ENCODE results near the gene NCAM2.

DNA sequence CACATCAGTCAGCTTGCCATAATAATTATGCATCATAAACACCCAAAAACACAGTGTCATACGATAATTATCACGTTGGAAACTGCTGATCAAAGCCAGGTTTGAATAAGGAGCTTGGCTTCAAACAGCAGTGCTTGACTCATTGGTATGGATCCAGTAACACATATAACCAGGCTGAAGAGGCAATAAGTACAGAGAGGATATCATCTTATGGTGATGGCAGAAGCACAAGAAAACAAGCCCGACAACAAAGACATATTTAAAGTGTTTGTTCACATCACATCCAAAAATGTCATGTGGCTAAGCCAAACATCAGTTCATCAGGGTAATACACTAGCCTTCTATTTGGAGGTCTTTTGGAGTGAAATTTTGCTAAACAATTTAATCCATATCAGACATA lies 389.7 kb downstream of the NCAM2 start:
- TF ChIP-seq EZH2 (IDR thresholded peaks at IDR 0.05; ENCODE audit: low read depth, unreplicated experiment) (no peak), POLR2AphosphoS5 (IDR thresholded peaks at IDR 0.05; ENCODE audit: low read depth) (no peak), CREB1 (CRISPR knock-in tag; IDR thresholded peaks at IDR 0.05; ENCODE audit: low read depth) (no peak), EZH2phosphoT487 (IDR thresholded peaks at IDR 0.05; ENCODE audit: unreplicated experiment) (no peak), JUNB (IDR thresholded peaks at IDR 0.05; ENCODE audit: unreplicated experiment) (no peak), ZNF114 (CRISPR knock-in tag; IDR thresholded peaks at IDR 0.05) (no peak), STAT1 (IDR thresholded peaks at IDR 0.05; ENCODE audit: unreplicated experiment) (no peak)
- TF ChIP-seq, protein P1, sequence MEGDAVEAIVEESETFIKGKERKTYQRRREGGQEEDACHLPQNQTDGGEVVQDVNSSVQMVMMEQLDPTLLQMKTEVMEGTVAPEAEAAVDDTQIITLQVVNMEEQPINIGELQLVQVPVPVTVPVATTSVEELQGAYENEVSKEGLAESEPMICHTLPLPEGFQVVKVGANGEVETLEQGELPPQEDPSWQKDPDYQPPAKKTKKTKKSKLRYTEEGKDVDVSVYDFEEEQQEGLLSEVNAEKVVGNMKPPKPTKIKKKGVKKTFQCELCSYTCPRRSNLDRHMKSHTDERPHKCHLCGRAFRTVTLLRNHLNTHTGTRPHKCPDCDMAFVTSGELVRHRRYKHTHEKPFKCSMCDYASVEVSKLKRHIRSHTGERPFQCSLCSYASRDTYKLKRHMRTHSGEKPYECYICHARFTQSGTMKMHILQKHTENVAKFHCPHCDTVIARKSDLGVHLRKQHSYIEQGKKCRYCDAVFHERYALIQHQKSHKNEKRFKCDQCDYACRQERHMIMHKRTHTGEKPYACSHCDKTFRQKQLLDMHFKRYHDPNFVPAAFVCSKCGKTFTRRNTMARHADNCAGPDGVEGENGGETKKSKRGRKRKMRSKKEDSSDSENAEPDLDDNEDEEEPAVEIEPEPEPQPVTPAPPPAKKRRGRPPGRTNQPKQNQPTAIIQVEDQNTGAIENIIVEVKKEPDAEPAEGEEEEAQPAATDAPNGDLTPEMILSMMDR (conservative IDR thresholded peaks at IDR 0.05; ENCODE audit: low read depth in 2 of 2): no peak
- TF ChIP-seq, protein P2, sequence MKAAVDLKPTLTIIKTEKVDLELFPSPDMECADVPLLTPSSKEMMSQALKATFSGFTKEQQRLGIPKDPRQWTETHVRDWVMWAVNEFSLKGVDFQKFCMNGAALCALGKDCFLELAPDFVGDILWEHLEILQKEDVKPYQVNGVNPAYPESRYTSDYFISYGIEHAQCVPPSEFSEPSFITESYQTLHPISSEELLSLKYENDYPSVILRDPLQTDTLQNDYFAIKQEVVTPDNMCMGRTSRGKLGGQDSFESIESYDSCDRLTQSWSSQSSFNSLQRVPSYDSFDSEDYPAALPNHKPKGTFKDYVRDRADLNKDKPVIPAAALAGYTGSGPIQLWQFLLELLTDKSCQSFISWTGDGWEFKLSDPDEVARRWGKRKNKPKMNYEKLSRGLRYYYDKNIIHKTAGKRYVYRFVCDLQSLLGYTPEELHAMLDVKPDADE (IDR thresholded peaks at IDR 0.05): no peak
- TF ChIP-seq, protein P3, sequence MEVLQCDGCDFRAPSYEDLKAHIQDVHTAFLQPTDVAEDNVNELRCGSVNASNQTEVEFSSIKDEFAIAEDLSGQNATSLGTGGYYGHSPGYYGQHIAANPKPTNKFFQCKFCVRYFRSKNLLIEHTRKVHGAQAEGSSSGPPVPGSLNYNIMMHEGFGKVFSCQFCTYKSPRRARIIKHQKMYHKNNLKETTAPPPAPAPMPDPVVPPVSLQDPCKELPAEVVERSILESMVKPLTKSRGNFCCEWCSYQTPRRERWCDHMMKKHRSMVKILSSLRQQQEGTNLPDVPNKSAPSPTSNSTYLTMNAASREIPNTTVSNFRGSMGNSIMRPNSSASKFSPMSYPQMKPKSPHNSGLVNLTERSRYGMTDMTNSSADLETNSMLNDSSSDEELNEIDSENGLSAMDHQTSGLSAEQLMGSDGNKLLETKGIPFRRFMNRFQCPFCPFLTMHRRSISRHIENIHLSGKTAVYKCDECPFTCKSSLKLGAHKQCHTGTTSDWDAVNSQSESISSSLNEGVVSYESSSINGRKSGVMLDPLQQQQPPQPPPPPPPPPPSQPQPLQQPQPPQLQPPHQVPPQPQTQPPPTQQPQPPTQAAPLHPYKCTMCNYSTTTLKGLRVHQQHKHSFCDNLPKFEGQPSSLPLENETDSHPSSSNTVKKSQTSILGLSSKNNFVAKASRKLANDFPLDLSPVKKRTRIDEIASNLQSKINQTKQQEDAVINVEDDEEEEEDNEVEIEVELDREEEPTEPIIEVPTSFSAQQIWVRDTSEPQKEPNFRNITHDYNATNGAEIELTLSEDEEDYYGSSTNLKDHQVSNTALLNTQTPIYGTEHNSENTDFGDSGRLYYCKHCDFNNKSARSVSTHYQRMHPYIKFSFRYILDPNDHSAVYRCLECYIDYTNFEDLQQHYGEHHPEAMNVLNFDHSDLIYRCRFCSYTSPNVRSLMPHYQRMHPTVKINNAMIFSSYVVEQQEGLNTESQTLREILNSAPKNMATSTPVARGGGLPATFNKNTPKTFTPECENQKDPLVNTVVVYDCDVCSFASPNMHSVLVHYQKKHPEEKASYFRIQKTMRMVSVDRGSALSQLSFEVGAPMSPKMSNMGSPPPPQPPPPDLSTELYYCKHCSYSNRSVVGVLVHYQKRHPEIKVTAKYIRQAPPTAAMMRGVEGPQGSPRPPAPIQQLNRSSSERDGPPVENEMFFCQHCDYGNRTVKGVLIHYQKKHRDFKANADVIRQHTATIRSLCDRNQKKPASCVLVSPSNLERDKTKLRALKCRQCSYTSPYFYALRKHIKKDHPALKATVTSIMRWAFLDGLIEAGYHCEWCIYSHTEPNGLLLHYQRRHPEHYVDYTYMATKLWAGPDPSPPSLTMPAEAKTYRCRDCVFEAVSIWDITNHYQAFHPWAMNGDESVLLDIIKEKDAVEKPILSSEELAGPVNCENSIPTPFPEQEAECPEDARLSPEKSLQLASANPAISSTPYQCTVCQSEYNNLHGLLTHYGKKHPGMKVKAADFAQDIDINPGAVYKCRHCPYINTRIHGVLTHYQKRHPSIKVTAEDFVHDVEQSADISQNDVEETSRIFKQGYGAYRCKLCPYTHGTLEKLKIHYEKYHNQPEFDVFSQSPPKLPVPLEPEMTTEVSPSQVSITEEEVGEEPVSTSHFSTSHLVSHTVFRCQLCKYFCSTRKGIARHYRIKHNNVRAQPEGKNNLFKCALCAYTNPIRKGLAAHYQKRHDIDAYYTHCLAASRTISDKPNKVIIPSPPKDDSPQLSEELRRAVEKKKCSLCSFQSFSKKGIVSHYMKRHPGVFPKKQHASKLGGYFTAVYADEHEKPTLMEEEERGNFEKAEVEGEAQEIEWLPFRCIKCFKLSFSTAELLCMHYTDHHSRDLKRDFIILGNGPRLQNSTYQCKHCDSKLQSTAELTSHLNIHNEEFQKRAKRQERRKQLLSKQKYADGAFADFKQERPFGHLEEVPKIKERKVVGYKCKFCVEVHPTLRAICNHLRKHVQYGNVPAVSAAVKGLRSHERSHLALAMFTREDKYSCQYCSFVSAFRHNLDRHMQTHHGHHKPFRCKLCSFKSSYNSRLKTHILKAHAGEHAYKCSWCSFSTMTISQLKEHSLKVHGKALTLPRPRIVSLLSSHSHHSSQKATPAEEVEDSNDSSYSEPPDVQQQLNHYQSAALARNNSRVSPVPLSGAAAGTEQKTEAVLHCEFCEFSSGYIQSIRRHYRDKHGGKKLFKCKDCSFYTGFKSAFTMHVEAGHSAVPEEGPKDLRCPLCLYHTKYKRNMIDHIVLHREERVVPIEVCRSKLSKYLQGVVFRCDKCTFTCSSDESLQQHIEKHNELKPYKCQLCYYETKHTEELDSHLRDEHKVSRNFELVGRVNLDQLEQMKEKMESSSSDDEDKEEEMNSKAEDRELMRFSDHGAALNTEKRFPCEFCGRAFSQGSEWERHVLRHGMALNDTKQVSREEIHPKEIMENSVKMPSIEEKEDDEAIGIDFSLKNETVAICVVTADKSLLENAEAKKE (CRISPR knock-in tag; IDR thresholded peaks at IDR 0.05): no peak
- TF ChIP-seq, protein P4, sequence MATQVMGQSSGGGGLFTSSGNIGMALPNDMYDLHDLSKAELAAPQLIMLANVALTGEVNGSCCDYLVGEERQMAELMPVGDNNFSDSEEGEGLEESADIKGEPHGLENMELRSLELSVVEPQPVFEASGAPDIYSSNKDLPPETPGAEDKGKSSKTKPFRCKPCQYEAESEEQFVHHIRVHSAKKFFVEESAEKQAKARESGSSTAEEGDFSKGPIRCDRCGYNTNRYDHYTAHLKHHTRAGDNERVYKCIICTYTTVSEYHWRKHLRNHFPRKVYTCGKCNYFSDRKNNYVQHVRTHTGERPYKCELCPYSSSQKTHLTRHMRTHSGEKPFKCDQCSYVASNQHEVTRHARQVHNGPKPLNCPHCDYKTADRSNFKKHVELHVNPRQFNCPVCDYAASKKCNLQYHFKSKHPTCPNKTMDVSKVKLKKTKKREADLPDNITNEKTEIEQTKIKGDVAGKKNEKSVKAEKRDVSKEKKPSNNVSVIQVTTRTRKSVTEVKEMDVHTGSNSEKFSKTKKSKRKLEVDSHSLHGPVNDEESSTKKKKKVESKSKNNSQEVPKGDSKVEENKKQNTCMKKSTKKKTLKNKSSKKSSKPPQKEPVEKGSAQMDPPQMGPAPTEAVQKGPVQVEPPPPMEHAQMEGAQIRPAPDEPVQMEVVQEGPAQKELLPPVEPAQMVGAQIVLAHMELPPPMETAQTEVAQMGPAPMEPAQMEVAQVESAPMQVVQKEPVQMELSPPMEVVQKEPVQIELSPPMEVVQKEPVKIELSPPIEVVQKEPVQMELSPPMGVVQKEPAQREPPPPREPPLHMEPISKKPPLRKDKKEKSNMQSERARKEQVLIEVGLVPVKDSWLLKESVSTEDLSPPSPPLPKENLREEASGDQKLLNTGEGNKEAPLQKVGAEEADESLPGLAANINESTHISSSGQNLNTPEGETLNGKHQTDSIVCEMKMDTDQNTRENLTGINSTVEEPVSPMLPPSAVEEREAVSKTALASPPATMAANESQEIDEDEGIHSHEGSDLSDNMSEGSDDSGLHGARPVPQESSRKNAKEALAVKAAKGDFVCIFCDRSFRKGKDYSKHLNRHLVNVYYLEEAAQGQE (IDR thresholded peaks at IDR 0.05; ENCODE audit: unreplicated experiment): no peak

All from GM23338 (cell line).